Ascending aorta (tissue), 2 donors: Measurements from ENCODE around the gene NELFB. TPM values are rescaled to one million over a fixed set of nuclear protein-coding genes. Genes with fewer than 3 reads are reported as not detected.

Experiments used
- DNase-seq, 2 donors: peaks; one replicate each; pipeline ENCODE4 v3.0.0-alpha.2; 2019; ENCODE audit warnings: low spot score in 2 of 2
- H3K27ac ChIP-seq, 2 donors: fragments of 200-600 bp; sonication (generic); one replicate each; pipeline ENCODE4 v1.5.1; 2016 to 2017; ENCODE audit warnings: mild to moderate bottlenecking in 1 of 2
- H3K27me3 ChIP-seq: fragments of 200-600 bp; sonication (generic); one replicate; pipeline ENCODE4 v1.5.1; 2017
- H3K36me3 ChIP-seq, 2 donors: fragments of 200-600 bp; sonication (generic); one replicate each; pipeline ENCODE4 v1.5.1; 2016
- H3K4me1 ChIP-seq, 2 donors: fragments of 200-600 bp; sonication (generic); one replicate each; pipeline ENCODE4 v1.5.1; 2016 to 2017; ENCODE audit warnings: mild to moderate bottlenecking in 1 of 2
- H3K4me3 ChIP-seq, 2 donors: fragments of 200-600 bp; sonication (generic); one replicate each; pipeline ENCODE4 v1.5.1; 2016 to 2017; ENCODE audit warnings: mild to moderate bottlenecking in 1 of 2
- H3K9me3 ChIP-seq, 2 donors: fragments of 200-600 bp; sonication (generic); one replicate each; pipeline ENCODE4 v1.5.1; 2016
- intact Hi-C: fragments of 100-400 bp; cut with DNase I; formaldehyde crosslinking; loops from one replicate; pipeline ENCODE4 v1.15.1; 2023
- total RNA-seq: library from RNA; depleted of rRNA; stranded (reverse); fragments of >200 nt; gene quantifications from one replicate; pipeline ENCODE4 v1.1.0, GENCODE V29; 2016
- TF ChIP-seq, protein P1 (sequence below), 3 experiments: fragments of 200-600 bp in 2 of 3; fragments of 450-650 bp in 1 of 3; sonication (generic) in 2 of 3; IDR thresholded peaks; one replicate each; pipeline ENCODE4 v1.5.1; 2016 to 2019; ENCODE audit warnings: antibody characterized with exemption in 3 of 3, mild to moderate bottlenecking in 1 of 3, moderate library complexity in 1 of 3

The NELFB gene
- total RNA-seq, 1 donor from 2014 or later, result 71.7 TPM

DNA sequence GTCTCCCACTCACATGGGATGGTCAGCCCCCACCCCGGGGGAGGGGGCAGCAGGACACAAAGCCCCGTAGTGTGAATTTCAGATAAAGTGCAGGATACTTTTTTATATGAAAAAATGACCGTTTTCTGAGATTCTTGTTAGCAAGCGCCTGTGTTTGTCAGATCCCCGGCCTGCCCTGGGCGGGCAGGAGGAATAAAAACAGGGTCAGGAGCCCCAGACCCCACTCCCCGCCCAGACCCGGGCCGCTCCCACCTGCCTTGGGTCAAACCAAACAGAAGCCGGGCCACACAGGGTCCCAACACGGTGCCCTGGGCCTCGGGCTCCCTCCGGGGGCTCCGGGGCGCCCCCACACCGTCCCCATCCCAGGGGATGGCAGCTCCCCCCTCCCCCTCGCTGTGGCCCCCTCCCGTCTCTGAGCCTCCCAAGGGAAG, 60.5 kb downstream of the NELFB start:
- intact Hi-C loops, result no loop called here
- TF ChIP-seq, protein P1, sequence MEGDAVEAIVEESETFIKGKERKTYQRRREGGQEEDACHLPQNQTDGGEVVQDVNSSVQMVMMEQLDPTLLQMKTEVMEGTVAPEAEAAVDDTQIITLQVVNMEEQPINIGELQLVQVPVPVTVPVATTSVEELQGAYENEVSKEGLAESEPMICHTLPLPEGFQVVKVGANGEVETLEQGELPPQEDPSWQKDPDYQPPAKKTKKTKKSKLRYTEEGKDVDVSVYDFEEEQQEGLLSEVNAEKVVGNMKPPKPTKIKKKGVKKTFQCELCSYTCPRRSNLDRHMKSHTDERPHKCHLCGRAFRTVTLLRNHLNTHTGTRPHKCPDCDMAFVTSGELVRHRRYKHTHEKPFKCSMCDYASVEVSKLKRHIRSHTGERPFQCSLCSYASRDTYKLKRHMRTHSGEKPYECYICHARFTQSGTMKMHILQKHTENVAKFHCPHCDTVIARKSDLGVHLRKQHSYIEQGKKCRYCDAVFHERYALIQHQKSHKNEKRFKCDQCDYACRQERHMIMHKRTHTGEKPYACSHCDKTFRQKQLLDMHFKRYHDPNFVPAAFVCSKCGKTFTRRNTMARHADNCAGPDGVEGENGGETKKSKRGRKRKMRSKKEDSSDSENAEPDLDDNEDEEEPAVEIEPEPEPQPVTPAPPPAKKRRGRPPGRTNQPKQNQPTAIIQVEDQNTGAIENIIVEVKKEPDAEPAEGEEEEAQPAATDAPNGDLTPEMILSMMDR (IDR thresholded peaks at IDR 0.05), result no peak
- H3K9me3 ChIP-seq, result no peaks in the 10 kb centered on the region
- H3K36me3 ChIP-seq, result no peaks in the 10 kb centered on the region
- peaks cover 17% of the 10 kb centered on the region for H3K27me3 ChIP-seq
- H3K4me3 ChIP-seq, result peak overlapping the region; percentile 35 to 51
- no peak overlapping the region for H3K27ac ChIP-seq
- DNase-seq, result peak in 1 of 2 donors; percentile 34
- peaks cover 7 to 10% of the 10 kb centered on the region in 2 donors for H3K4me1 ChIP-seq

DNA sequence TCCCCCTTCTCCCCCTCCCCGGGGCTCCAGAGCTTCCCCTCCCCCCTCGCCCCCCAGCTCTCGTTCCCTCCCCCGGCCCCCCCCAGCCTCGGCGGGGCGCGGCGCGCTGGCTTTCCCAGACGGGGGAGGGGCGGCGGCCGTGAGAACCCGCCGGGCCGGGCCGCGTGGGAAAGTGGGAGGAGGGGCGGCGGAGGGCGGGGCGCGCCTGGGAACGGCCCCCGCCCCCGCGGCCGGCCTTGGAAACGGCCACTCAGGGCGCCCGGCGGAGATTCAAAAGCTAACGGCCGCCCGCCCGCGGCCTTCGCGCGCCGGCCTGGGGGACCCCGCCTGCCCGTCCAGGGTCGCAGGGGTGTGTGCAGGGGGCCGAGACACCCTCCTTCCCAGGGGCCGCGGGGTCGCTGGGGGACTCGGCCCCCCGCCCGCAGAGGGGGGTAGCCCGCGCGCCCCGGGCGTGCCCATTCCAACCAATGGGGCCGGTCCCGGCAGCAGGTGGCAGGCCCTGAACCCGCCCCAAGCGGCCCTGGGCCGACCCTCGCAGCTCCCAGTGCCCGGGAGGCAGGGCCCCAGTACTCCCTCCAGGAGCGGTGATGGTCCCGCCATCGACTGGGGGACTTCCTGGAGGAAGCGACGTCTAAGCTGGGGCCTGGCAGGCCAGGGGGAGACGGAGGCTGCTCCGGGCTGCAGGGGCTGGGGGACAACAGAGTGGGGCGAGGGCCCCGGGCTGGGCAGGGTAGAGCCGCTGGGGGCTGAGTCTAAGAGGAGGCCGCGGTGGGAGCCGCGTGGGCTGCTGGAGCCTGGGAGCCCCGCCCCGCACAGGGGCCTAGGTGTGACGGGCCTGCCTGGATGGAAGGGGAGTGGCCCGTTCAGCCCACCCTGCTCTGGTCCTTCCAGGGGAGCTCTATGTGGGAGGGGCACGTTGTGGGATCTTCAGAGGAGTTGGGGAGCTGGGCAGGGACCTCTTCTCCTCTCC, 61.2 kb downstream of the NELFB start:
- peaks cover 7 to 10% of the 10 kb centered on the region in 2 donors for H3K4me1 ChIP-seq
- intact Hi-C loops, result no loop called here

DNA sequence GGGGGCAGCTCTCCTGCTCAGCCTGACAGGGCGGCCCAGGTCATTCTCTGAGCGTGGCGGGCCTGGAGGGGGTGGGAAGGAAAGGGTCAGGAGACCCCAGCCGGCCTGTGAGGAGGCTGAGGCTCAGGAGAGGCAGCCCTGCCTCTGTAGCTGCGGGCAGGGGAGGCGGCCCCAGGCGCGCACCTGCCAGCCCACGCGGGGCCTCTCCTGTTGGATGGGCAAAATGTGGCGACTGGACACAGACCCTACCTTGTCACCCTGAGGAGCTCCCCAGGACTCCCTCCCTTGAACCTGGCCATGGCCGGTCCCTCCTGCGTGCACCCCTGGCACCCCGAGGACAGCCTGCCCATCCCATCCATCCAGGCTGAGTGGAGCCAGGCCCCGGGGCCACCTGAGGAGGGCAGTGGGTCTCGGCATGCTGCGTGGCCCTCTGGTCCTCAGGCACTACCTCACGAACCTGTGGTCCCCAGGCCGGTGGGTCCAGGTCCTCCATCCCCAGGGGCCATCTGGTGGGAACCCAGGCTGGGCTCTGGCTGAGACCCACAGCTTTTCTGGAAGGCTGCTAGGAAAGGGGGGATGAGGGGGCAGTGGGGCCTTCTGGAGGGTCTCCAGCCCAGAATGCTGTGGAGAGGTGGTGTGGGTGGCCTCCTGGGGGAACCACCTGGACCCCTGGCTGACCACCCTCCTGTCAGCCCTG, 62.0 kb downstream of the NELFB start:
- TF ChIP-seq, protein P1 (IDR thresholded peaks at IDR 0.05), result no peak
- Histone ChIP-seq H3K9me3 (no peaks in the 10 kb centered on the region), H3K36me3 (no peaks in the 10 kb centered on the region), H3K27ac (no peak overlapping the region), H3K27me3 (peaks cover 17% of the 10 kb centered on the region), H3K4me3 (no peak overlapping the region), H3K4me1 (peaks cover 7 to 10% of the 10 kb centered on the region in 2 donors)
- peak in 1 of 2 donors; percentile 62 for DNase-seq
- intact Hi-C loops, result no loop called here

More for the DNA sequence above, 61.2 kb downstream of the NELFB start:
- no peaks in the 10 kb centered on the region for H3K9me3 ChIP-seq
- TF ChIP-seq, protein P1 (IDR thresholded peaks at IDR 0.05), result no peak
- H3K4me3 ChIP-seq, result peak overlapping the region; percentile 35 to 51
- H3K27me3 ChIP-seq, result peaks cover 17% of the 10 kb centered on the region
- H3K27ac ChIP-seq, result no peak overlapping the region
- DNase-seq, result peak in 1 of 2 donors; percentile 64
- H3K36me3 ChIP-seq, result no peaks in the 10 kb centered on the region

DNA sequence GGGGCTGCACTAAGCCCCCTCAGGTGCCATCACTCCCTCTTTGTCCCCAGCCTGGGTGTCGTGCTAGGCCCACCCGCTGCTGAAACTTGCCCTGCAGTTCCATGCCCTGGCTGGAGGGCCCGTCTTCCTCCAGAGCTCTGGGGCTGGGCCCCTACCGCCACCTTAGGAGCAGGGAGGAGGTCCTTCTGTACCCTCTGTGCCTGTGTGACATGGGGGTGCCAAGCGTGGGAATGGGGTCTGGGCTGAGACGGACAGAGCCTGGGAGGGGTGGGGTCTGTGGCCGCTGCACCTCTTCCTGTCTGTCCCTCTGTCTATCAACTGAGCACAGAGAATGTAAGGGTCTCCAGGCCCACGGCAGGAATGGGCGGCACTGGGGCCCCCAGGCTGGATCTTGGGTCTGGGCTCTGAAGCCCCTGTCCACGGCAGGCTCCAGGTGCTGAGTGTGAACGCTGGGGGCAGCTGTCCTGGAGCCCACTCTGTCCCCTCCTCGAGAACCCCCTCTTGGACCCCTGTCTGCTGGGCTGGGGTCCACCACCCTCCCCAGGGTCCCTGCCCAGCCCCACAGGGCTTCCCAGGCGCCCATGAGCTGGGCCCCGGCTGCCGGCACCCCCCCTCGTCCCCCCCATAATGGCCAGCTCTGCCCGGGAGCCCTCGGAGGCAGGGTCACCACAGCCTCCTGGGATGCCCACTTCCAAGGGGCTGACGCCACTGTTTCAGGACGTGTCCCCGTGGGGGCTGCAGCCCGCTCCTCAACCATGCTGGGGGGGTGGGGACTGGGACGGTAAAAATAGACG, 62.8 kb downstream of the NELFB start:
- H3K27ac ChIP-seq, result no peak overlapping the region
- H3K4me3 ChIP-seq, result no peak overlapping the region
- intact Hi-C loops, result no loop called here
- H3K36me3 ChIP-seq, result no peaks in the 10 kb centered on the region
- H3K27me3 ChIP-seq, result peaks cover 17% of the 10 kb centered on the region
- TF ChIP-seq, protein P1 (IDR thresholded peaks at IDR 0.05), result no peak
- peak in 1 of 2 donors; percentile 58 for DNase-seq
- H3K4me1 ChIP-seq, result peaks cover 7 to 10% of the 10 kb centered on the region in 2 donors
- no peaks in the 10 kb centered on the region for H3K9me3 ChIP-seq

DNA sequence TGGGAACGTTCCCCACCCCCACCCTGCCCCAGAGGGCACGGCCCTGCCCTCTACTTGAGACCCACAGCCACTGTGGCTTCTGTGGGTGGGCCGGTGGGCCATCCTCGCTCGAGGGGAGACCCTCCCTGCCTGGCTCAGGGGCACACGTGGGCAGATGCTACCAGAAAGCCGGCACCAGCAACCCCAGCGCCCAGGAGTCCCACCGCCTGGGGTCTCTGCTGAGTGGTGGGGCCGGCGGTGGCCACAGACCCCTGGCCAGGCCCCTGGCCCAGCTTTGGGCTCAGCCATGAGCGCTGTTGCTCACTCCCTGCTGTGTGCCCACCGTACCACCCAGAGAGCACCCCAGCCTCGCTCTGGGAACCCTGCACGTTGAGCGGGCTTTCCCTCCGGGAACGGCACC, 63.5 kb downstream of the NELFB start:
- peaks cover 17% of the 10 kb centered on the region for H3K27me3 ChIP-seq
- TF ChIP-seq, protein P1 (IDR thresholded peaks at IDR 0.05), result no peak
- H3K4me3 ChIP-seq, result peak overlapping the region in 1 of 2 donors; percentile 8
- no peak for DNase-seq
- no peaks in the 10 kb centered on the region for H3K9me3 ChIP-seq
- peak overlapping the region in 1 of 2 donors; percentile 54 for H3K27ac ChIP-seq
- H3K4me1 ChIP-seq, result peaks cover 7 to 10% of the 10 kb centered on the region in 2 donors
- intact Hi-C loops, result no loop called here
- no peaks in the 10 kb centered on the region for H3K36me3 ChIP-seq
